A549 (cell line): ENCODE measurements around the gene ASMTL. TPM values are rescaled to one million over a fixed set of nuclear protein-coding genes. Genes with fewer than 3 reads are reported as not detected.

ENCODE experiments used
- ATAC-seq, 2 experiments: fragments of 200-7000 bp in 1 of 2; fragments of >200 bp in 1 of 2; cut with Nextera tagmentation in 1 of 2; cut with Tn5 transposase in 1 of 2; 3 replicates each; pipeline versions ENCODE4 v1.8.0 to v1.9.1; 2018 to 2020; ENCODE audit warnings: mild to moderate bottlenecking in 1 of 2, moderate library complexity in 1 of 2
- CTCF ChIA-PET: fragments of 300-600 bp; sonication (Branson Sonifier 250); formaldehyde crosslinking; extraction: SDS; loops from one replicate; lab custom pipeline; 2021; ENCODE audit warnings: antibody characterized with exemption, inconsistent platforms; lab: Yijun Ruan, JAX
- POLR2A ChIA-PET: fragments of 350-600 bp; formaldehyde crosslinking; extraction: SDS; loops from one replicate; lab custom pipeline; 2021; ENCODE audit warnings: antibody characterized with exemption, inconsistent platforms; lab: Yijun Ruan, JAX
- DNase-seq, 2 experiments: peaks; one replicate each; pipeline versions ENCODE4 v3.0.0 to v3.0.0-alpha.2; 2011 to 2016; ENCODE audit warnings: low read depth in 1 of 2, low spot score in 1 of 2
- FAIRE-seq: peaks from 2 replicates; lab custom pipeline; 2011; peaks lifted over from hg19 to GRCh38; lab: Jason Lieb, UNC
- H3K27ac ChIP-seq, 2 experiments: fragments of >200 bp; sonication (Bioruptor Twin); formaldehyde crosslinking; 3 replicates each; pipeline ENCODE4 v1.5.1; 2016 to 2017
- H3K4me1 ChIP-seq: fragments of >200 bp; sonication (Bioruptor Twin); formaldehyde crosslinking; 3 replicates; pipeline ENCODE4 v1.6.1; 2016
- H3K4me2 ChIP-seq: fragments of >200 bp; sonication (Bioruptor Twin); formaldehyde crosslinking; 3 replicates; pipeline ENCODE4 v1.6.1; 2016
- H3K4me3 ChIP-seq: fragments of >200 bp; sonication (Bioruptor Twin); formaldehyde crosslinking; 3 replicates; pipeline ENCODE4 v1.5.1; 2016
- H3K9me3 ChIP-seq: fragments of >200 bp; sonication (Bioruptor Twin); formaldehyde crosslinking; 3 replicates; pipeline ENCODE4 v1.6.1; 2016
- BHLHE40 ChIP-seq: IDR thresholded peaks from 2 replicates; pipeline ENCODE4 v1.6.1; 2012; ENCODE audit warnings: low read depth, low read length, inconsistent platforms
- CBX2 ChIP-seq: fragments of 200-600 bp; sonication (generic); IDR thresholded peaks from 2 replicates; pipeline ENCODE4 v1.6.1; 2016; ENCODE audit warnings: low read depth, mild to moderate bottlenecking, borderline replicate concordance
- CEBPB ChIP-seq, 2 experiments: fragments of >200 bp in 1 of 2; sonication (Bioruptor Twin) in 1 of 2; formaldehyde crosslinking in 1 of 2; IDR thresholded peaks; 2 replicates each; pipeline ENCODE4 v1.6.1; 2012 to 2016
- EHF ChIP-seq: fragments of 250-450 bp; sonication (Bioruptor Pico); IDR thresholded peaks from 2 replicates; pipeline ENCODE4 v1.5.0; 2020; ENCODE audit warnings: mild to moderate bottlenecking
- EP300 ChIP-seq, 2 experiments: fragments of >200 bp; sonication (Bioruptor Twin); formaldehyde crosslinking; IDR thresholded peaks; 2 replicates in 1 of 2; 3 replicates in 1 of 2; pipeline ENCODE4 v1.6.1; 2016 to 2017
- FOSB ChIP-seq: fragments of 250-450 bp; sonication (Bioruptor Pico); IDR thresholded peaks from 2 replicates; pipeline ENCODE4 v1.5.0; 2020; ENCODE audit warnings: mild to moderate bottlenecking, moderate library complexity
- FOXS1 ChIP-seq: fragments of 250-450 bp; sonication (Bioruptor Pico); IDR thresholded peaks from 2 replicates; pipeline ENCODE4 v1.5.0; 2020; ENCODE audit warnings: mild to moderate bottlenecking, moderate library complexity
- HOXB13 ChIP-seq: fragments of 250-450 bp; sonication (Bioruptor Pico); IDR thresholded peaks from 2 replicates; pipeline ENCODE4 v1.5.0; 2020; ENCODE audit warnings: low read depth, mild to moderate bottlenecking, moderate library complexity
- JUN ChIP-seq, 2 experiments: fragments of >200 bp; sonication (Bioruptor Twin); formaldehyde crosslinking; IDR thresholded peaks; 2 replicates in 1 of 2; 3 replicates in 1 of 2; pipeline ENCODE4 v1.6.1; 2016 to 2017
- MAZ ChIP-seq: fragments of 150-350 bp; IDR thresholded peaks from 2 replicates; pipeline ENCODE4 v1.6.1; 2014; ENCODE audit warnings: antibody characterized with exemption, low read depth, low read length, borderline replicate concordance
- MYC ChIP-seq: IDR thresholded peaks from 2 replicates; pipeline ENCODE4 v1.6.1; 2012; ENCODE audit warnings: mild to moderate bottlenecking, inconsistent platforms, low read length, improper control_type of control experiment, borderline replicate concordance
- NPAS2 ChIP-seq: fragments of 250-450 bp; sonication (Bioruptor Pico); IDR thresholded peaks from 2 replicates; pipeline ENCODE4 v1.8.0; 2022; ENCODE audit warnings: mild to moderate bottlenecking, moderate library complexity, borderline replicate concordance
- POLR2A ChIP-seq: IDR thresholded peaks from 2 replicates; pipeline ENCODE4 v1.6.1; 2012; ENCODE audit warnings: mild to moderate bottlenecking, low read length
- RARB ChIP-seq: fragments of 250-450 bp; sonication (Bioruptor Pico); IDR thresholded peaks from 2 replicates; pipeline ENCODE4 v1.8.0; 2021; ENCODE audit warnings: mild to moderate bottlenecking, moderate library complexity
- RFX5 ChIP-seq: fragments of 450-650 bp; IDR thresholded peaks from 2 replicates; pipeline ENCODE4 v1.7.1; 2014; ENCODE audit warnings: antibody characterized with exemption, mild to moderate bottlenecking, moderate library complexity
- SREBF2 ChIP-seq: fragments of 450-650 bp; IDR thresholded peaks from 2 replicates; pipeline ENCODE4 v1.6.1; 2014; ENCODE audit warnings: mild to moderate bottlenecking, moderate library complexity
- TP53 ChIP-seq: fragments of 250-450 bp; sonication (Bioruptor Pico); IDR thresholded peaks from 2 replicates; pipeline ENCODE4 v1.5.0; 2021; ENCODE audit warnings: mild to moderate bottlenecking, moderate library complexity
- ZNF302 ChIP-seq: fragments of 250-450 bp; sonication (Bioruptor Pico); IDR thresholded peaks from 2 replicates; pipeline ENCODE4 v1.9.0; 2021; ENCODE audit warnings: inconsistent platforms, mild to moderate bottlenecking, moderate library complexity
- WGBS: methylation state at CpG from one replicate; pipeline ENCODE4 v1.1.6; 2017; ENCODE audit errors: missing lambda C conversion rate; 5-methylcytosine and 5-hydroxymethylcytosine counted together
- polyA plus RNA-seq, 4 experiments: library from polyadenylated mRNA; depleted of rRNA in 3 of 4; stranded (reverse); fragments of >200 nt; fragmentation: RNase III in 1 of 4; extraction: RNeasy Plus Mini Kit Qiagen cat#74134 plus additional on column Dnase treatment in 1 of 4; gene quantifications; 2 replicates in 3 of 4; 3 replicates in 1 of 4; pipeline ENCODE4 v1.2.3, GENCODE V29; 2011 to 2017
- TF ChIP-seq, protein P1 (sequence below): fragments of 250-450 bp; sonication (Bioruptor Pico); IDR thresholded peaks from 2 replicates; pipeline ENCODE4 v1.5.0; 2020; ENCODE audit warnings: low read depth, mild to moderate bottlenecking, moderate library complexity
- TF ChIP-seq, protein P2 (sequence below): fragments of >200 bp; sonication (Bioruptor Twin); formaldehyde crosslinking; IDR thresholded peaks from 2 replicates; pipeline ENCODE4 v1.6.1; 2016
- TF ChIP-seq, protein P3 (sequence below): fragments of >200 bp; sonication (Bioruptor Twin); formaldehyde crosslinking; IDR thresholded peaks from 3 replicates; pipeline ENCODE4 v1.5.1; 2016

ASMTL gene
- polyA plus RNA-seq, 2 of the 4 experiments (the other 2 are of a cell fraction), result 12.3 to 15.4 TPM

DNA sequence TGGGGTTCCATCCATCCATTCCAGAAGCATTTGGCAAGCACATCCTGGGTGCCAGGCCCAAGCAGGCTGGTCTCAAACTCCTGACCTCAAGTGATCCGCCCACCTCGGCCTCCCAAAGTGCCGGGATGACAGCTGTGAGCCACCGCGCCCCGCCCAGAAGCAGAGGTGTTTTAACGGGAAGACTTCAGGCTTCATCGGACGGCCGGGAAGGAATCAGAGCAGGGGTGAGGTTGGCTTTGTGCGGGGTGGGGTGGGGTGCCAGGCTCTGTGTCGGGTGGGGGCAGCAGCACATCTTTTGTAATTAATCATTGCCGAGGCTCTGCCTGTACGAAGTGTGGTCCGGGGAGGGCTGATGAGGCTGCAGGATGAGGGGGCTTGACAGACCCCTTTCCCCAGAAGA, 55.7 kb downstream of the ASMTL start:
- 97% methylated on average over 11 of the region's 15 CpGs for WGBS
- FAIRE-seq, result no peak
- Histone ChIP-seq H3K9me3 (no peaks in the 10 kb centered on the region), H3K4me3 (no peak overlapping the region), H3K4me2 (no peak overlapping the region), H3K27ac (no peak overlapping the region), H3K4me1 (peaks cover 18% of the 10 kb centered on the region; the same call in 2 of the 3 replicates)
- ChIA-PET POLR2A (no interaction called here), CTCF (no interaction called here)
- no peak for ATAC-seq
- no peak for DNase-seq
- no peak for TF ChIP-seq JUN (IDR thresholded peaks at IDR 0.05)
- TF ChIP-seq SREBF2, result no peak
- TF ChIP-seq BHLHE40, result no peak
- no peak for TF ChIP-seq RARB (CRISPR knock-in tag)
- TF ChIP-seq EHF, result no peak
- no peak for TF ChIP-seq RFX5
- TF ChIP-seq, protein P1, sequence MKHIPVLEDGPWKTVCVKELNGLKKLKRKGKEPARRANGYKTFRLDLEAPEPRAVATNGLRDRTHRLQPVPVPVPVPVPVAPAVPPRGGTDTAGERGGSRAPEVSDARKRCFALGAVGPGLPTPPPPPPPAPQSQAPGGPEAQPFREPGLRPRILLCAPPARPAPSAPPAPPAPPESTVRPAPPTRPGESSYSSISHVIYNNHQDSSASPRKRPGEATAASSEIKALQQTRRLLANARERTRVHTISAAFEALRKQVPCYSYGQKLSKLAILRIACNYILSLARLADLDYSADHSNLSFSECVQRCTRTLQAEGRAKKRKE (CRISPR knock-in tag), result no peak
- TF ChIP-seq, protein P2, sequence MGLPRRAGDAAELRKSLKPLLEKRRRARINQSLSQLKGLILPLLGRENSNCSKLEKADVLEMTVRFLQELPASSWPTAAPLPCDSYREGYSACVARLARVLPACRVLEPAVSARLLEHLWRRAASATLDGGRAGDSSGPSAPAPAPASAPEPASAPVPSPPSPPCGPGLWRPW, result no peak
- no peak for TF ChIP-seq ZNF302 (CRISPR knock-in tag)
- TF ChIP-seq MYC, result no peak
- TF ChIP-seq MAZ, result no peak
- TF ChIP-seq TP53 (CRISPR knock-in tag), result no peak
- TF ChIP-seq FOSB (CRISPR knock-in tag), result no peak
- no peak for TF ChIP-seq POLR2A

DNA sequence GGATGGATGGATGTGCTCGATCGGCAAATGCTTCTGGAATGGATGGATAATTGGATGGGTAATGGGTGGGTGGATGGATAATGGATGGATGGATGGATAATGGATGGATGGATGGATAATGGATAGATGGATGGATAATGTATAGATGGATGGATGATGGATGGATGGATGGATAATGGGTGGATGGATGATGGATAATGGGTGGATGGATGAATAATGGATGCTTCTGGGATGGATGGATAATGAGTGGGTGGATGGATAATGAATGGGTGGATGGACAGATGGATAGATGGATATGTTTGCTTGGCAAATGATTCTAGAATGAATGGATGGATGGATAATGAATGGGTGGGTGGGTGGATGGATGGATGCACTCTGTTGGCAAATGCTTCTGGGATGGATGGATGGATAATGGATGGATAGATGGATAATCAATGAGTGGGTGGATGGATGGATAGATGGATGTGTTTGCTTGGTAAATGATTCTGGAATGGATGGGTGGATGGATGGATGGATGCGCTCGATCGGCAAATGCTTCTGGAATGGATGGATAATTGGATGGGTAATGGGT, 57.0 kb downstream of the ASMTL start:
- 97% methylated on average over 5 of the region's 5 CpGs for WGBS
- Histone ChIP-seq H3K27ac (no peak overlapping the region), H3K4me3 (no peak overlapping the region), H3K4me1 (peaks cover 19% of the 10 kb centered on the region; the same call in 2 of the 3 replicates), H3K4me2 (no peak overlapping the region), H3K9me3 (no peaks in the 10 kb centered on the region)
- POLR2A ChIA-PET, result no interaction called here
- FAIRE-seq (no peak), ATAC-seq (no peak), DNase-seq (no peak)
- CTCF ChIA-PET, result no interaction called here
- TF ChIP-seq POLR2A, result no peak
- no peak for TF ChIP-seq EP300 (IDR thresholded peaks at IDR 0.05)
- no peak for TF ChIP-seq RFX5
- TF ChIP-seq EHF, result no peak
- TF ChIP-seq FOXS1 (CRISPR knock-in tag), result no peak
- TF ChIP-seq, protein P3, sequence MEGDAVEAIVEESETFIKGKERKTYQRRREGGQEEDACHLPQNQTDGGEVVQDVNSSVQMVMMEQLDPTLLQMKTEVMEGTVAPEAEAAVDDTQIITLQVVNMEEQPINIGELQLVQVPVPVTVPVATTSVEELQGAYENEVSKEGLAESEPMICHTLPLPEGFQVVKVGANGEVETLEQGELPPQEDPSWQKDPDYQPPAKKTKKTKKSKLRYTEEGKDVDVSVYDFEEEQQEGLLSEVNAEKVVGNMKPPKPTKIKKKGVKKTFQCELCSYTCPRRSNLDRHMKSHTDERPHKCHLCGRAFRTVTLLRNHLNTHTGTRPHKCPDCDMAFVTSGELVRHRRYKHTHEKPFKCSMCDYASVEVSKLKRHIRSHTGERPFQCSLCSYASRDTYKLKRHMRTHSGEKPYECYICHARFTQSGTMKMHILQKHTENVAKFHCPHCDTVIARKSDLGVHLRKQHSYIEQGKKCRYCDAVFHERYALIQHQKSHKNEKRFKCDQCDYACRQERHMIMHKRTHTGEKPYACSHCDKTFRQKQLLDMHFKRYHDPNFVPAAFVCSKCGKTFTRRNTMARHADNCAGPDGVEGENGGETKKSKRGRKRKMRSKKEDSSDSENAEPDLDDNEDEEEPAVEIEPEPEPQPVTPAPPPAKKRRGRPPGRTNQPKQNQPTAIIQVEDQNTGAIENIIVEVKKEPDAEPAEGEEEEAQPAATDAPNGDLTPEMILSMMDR, result no peak
- TF ChIP-seq CEBPB (IDR thresholded peaks at IDR 0.05), result no peak
- no peak for TF ChIP-seq HOXB13 (CRISPR knock-in tag)
- TF ChIP-seq SREBF2, result no peak
- TF ChIP-seq, protein P1 (CRISPR knock-in tag), result no peak
- TF ChIP-seq NPAS2 (CRISPR knock-in tag), result no peak
- TF ChIP-seq CBX2, result no peak
